Measurements from ENCODE around the gene GPHA2.

Gene GPHA2

DNA sequence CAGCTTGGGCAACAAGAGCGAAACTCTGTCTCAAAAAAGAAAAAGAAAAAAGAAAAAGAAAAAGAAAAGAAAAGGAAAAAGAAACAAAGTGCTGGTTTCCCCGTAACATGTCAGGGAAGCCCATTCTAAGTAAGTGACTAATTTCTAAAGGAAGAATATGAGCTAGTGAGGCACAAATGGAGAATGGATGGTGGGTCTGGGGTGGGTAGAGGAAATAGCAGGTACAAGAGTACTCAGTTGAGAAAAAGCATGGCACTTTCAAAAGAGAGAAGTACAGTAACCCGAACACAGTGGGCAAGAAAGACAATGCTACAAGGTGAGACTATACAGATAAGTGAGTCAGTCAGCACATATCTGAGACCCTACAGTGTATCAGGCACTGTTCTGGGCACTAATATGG, 31.7 kb upstream of the GPHA2 start:
- no peak overlapping the region for H3K9ac ChIP-seq (ENCODE audit: insufficient read length, low read depth)
- H3K4me1 ChIP-seq (ENCODE audit: insufficient read depth, insufficient read length), result no peaks in the 10 kb centered on the region
- no peaks in the 10 kb centered on the region for H3K27me3 ChIP-seq (ENCODE audit: insufficient read depth, insufficient read length)
- TF ChIP-seq SUZ12 (IDR thresholded peaks at IDR 0.05; ENCODE audit: extremely low read depth, insufficient read depth, insufficient read length) (no peak), YY1 (IDR thresholded peaks at IDR 0.05; ENCODE audit: insufficient read depth, insufficient read length) (no peak), ZNF274 (IDR thresholded peaks at IDR 0.05; ENCODE audit: low read depth, low read length) (no peak)
- no peaks in the 10 kb centered on the region for H3K36me3 ChIP-seq (ENCODE audit: insufficient read depth, insufficient read length, low read length)
- no peak for DNase-seq (ENCODE audit: low read depth, low spot score)
- H3K4me3 ChIP-seq (ENCODE audit: insufficient read length, low read depth), result no peak overlapping the region
- no peaks in the 10 kb centered on the region for H3K9me3 ChIP-seq (ENCODE audit: insufficient read depth, low read length)

- H3K9me3 ChIP-seq (ENCODE audit: insufficient read depth, low read length), result no peaks in the 10 kb centered on the region
- H3K36me3 ChIP-seq (ENCODE audit: insufficient read depth, insufficient read length, low read length), result no peaks in the 10 kb centered on the region
- no peak for TF ChIP-seq ZNF274 (IDR thresholded peaks at IDR 0.05; ENCODE audit: low read depth, low read length)
- TF ChIP-seq YY1 (IDR thresholded peaks at IDR 0.05; ENCODE audit: insufficient read depth, insufficient read length), result no peak
- TF ChIP-seq SUZ12 (IDR thresholded peaks at IDR 0.05; ENCODE audit: extremely low read depth, insufficient read depth, insufficient read length), result no peak
Measured at GRCh38 chr11:64963072-64963631, 27.5 kb upstream of the GPHA2 start.

GRCh38 chr11:64960719-64961118, 25.0 kb upstream of the GPHA2 start:
- no peak overlapping the region for H3K9ac ChIP-seq (ENCODE audit: insufficient read length, low read depth)
- TF ChIP-seq SUZ12 (IDR thresholded peaks at IDR 0.05; ENCODE audit: extremely low read depth, insufficient read depth, insufficient read length), result no peak
- H3K4me1 ChIP-seq (ENCODE audit: insufficient read depth, insufficient read length), result no peaks in the 10 kb centered on the region
- no peaks in the 10 kb centered on the region for H3K9me3 ChIP-seq (ENCODE audit: insufficient read depth, low read length)
- no peaks in the 10 kb centered on the region for H3K27me3 ChIP-seq (ENCODE audit: insufficient read depth, insufficient read length)
- H3K36me3 ChIP-seq (ENCODE audit: insufficient read depth, insufficient read length, low read length), result no peaks in the 10 kb centered on the region
- no peak overlapping the region for H3K4me3 ChIP-seq (ENCODE audit: insufficient read length, low read depth)
- DNase-seq (ENCODE audit: low read depth, low spot score), result no peak

More at GRCh38 chr11:64963072-64963631, 27.5 kb upstream of the GPHA2 start:
- no peaks in the 10 kb centered on the region for H3K4me1 ChIP-seq (ENCODE audit: insufficient read depth, insufficient read length)
- no peak for DNase-seq (ENCODE audit: low read depth, low spot score)
- no peaks in the 10 kb centered on the region for H3K27me3 ChIP-seq (ENCODE audit: insufficient read depth, insufficient read length)
- H3K9ac ChIP-seq (ENCODE audit: insufficient read length, low read depth), result no peak overlapping the region
- H3K4me3 ChIP-seq (ENCODE audit: insufficient read length, low read depth), result no peak overlapping the region

GRCh38 chr11:64959498-64959897, 23.8 kb upstream of the GPHA2 start:
- H3K9ac ChIP-seq (ENCODE audit: insufficient read length, low read depth), result no peak overlapping the region
- H3K4me1 ChIP-seq (ENCODE audit: insufficient read depth, insufficient read length), result no peaks in the 10 kb centered on the region
- H3K27me3 ChIP-seq (ENCODE audit: insufficient read depth, insufficient read length), result no peaks in the 10 kb centered on the region
- H3K9me3 ChIP-seq (ENCODE audit: insufficient read depth, low read length), result no peaks in the 10 kb centered on the region
- DNase-seq (ENCODE audit: low read depth, low spot score), result no peak
- no peak overlapping the region for H3K4me3 ChIP-seq (ENCODE audit: insufficient read length, low read depth)
- no peaks in the 10 kb centered on the region for H3K36me3 ChIP-seq (ENCODE audit: insufficient read depth, insufficient read length, low read length)
- no peak for TF ChIP-seq SUZ12 (IDR thresholded peaks at IDR 0.05; ENCODE audit: extremely low read depth, insufficient read depth, insufficient read length)

- no peak overlapping the region for H3K9ac ChIP-seq (ENCODE audit: insufficient read length, low read depth)
- DNase-seq (ENCODE audit: low read depth, low spot score), result no peak
- H3K4me3 ChIP-seq (ENCODE audit: insufficient read length, low read depth), result no peak overlapping the region
- H3K27me3 ChIP-seq (ENCODE audit: insufficient read depth, insufficient read length), result no peaks in the 10 kb centered on the region
- H3K9me3 ChIP-seq (ENCODE audit: insufficient read depth, low read length), result no peaks in the 10 kb centered on the region
- no peak for TF ChIP-seq SUZ12 (IDR thresholded peaks at IDR 0.05; ENCODE audit: extremely low read depth, insufficient read depth, insufficient read length)
- no peak for TF ChIP-seq YY1 (IDR thresholded peaks at IDR 0.05; ENCODE audit: insufficient read depth, insufficient read length)
- TF ChIP-seq ZNF274 (IDR thresholded peaks at IDR 0.05; ENCODE audit: low read depth, low read length), result no peak
- no peaks in the 10 kb centered on the region for H3K4me1 ChIP-seq (ENCODE audit: insufficient read depth, insufficient read length)
- H3K36me3 ChIP-seq (ENCODE audit: insufficient read depth, insufficient read length, low read length), result no peaks in the 10 kb centered on the region
Measured at GRCh38 chr11:64954201-64954600, 18.5 kb upstream of the GPHA2 start.

- Histone ChIP-seq H3K27me3 (ENCODE audit: insufficient read depth, insufficient read length) (no peaks in the 10 kb centered on the region), H3K9me3 (ENCODE audit: insufficient read depth, low read length) (no peaks in the 10 kb centered on the region), H3K4me3 (ENCODE audit: insufficient read length, low read depth) (no peak overlapping the region), H3K9ac (ENCODE audit: insufficient read length, low read depth) (no peak overlapping the region), H3K36me3 (ENCODE audit: insufficient read depth, insufficient read length, low read length) (no peaks in the 10 kb centered on the region), H3K4me1 (ENCODE audit: insufficient read depth, insufficient read length) (no peaks in the 10 kb centered on the region)
- TF ChIP-seq SUZ12 (IDR thresholded peaks at IDR 0.05; ENCODE audit: extremely low read depth, insufficient read depth, insufficient read length) (no peak), YY1 (IDR thresholded peaks at IDR 0.05; ENCODE audit: insufficient read depth, insufficient read length) (no peak), ZNF274 (IDR thresholded peaks at IDR 0.05; ENCODE audit: low read depth, low read length) (no peak)
- DNase-seq (ENCODE audit: low read depth, low spot score), result no peak
Measured at GRCh38 chr11:64951529-64951928, 15.8 kb upstream of the GPHA2 start.

DNA sequence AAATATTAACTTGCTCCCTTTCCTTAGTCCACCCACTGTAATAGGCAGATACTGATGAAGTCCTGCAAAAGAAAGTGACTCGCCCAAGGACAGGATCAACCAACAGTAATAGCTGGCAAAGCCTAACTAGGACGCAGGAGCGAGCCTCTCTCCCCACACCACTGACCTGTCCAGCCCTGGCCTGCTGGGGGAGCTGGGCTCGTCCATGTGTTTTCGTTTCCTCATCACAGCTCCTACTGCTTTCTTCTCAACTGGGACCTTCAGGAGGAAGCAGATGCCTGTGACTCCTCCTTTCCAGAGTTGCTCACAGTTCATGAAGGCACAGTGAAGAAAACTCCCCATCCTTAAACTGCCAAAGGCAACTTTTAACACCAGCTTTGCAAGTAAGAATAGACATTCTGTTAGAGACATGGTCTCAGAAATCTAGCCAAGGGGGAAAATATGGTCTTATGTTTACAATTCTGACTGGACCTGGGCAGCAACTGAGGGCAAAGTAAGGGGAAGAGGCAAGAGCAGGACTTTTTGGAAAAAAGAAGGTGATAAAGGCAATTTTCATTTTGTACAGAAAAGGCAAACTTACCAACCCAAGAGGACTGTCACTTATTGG, 11.6 kb upstream of the GPHA2 start:
- DNase-seq (ENCODE audit: low read depth, low spot score), result no peak
- Histone ChIP-seq H3K4me1 (ENCODE audit: insufficient read depth, insufficient read length) (no peaks in the 10 kb centered on the region), H3K27me3 (ENCODE audit: insufficient read depth, insufficient read length) (peaks cover 5% of the 10 kb centered on the region), H3K9me3 (ENCODE audit: insufficient read depth, low read length) (no peaks in the 10 kb centered on the region), H3K9ac (ENCODE audit: insufficient read length, low read depth) (no peak overlapping the region), H3K4me3 (ENCODE audit: insufficient read length, low read depth) (no peak overlapping the region), H3K36me3 (ENCODE audit: insufficient read depth, insufficient read length, low read length) (no peaks in the 10 kb centered on the region)
- TF ChIP-seq YY1 (IDR thresholded peaks at IDR 0.05; ENCODE audit: insufficient read depth, insufficient read length) (no peak), SUZ12 (IDR thresholded peaks at IDR 0.05; ENCODE audit: extremely low read depth, insufficient read depth, insufficient read length) (no peak), ZNF274 (IDR thresholded peaks at IDR 0.05; ENCODE audit: low read depth, low read length) (no peak)

Measured in NT2/D1 (cell line).